ENCODE measurements around the gene DUSP6.

GRCh38 chr12:89369166-89369565 lies 16.9 kb upstream of the DUSP6 start:
- TF ChIP-seq CTCF (IDR thresholded peaks at IDR 0.05) (no peak), EZH2 (IDR thresholded peaks at IDR 0.05; ENCODE audit: borderline replicate concordance, insufficient read depth, low read depth, low read length, poor library complexity, severe bottlenecking) (no peak)
